Activated CD4-positive, alpha-beta T cell treated with anti-CD3 and anti-CD28 coated beads, Interleukin-2, amount 50 U/mL, for 24 hours (primary cell): ENCODE data around the gene TERF2IP.

Experiments
- DNase-seq, 2 donors: peaks; one replicate each; pipeline ENCODE4 v3.0.0-alpha.2; 2020; ENCODE audit warnings: low read depth in 1 of 2, low spot score in 1 of 2

TERF2IP gene

DNA sequence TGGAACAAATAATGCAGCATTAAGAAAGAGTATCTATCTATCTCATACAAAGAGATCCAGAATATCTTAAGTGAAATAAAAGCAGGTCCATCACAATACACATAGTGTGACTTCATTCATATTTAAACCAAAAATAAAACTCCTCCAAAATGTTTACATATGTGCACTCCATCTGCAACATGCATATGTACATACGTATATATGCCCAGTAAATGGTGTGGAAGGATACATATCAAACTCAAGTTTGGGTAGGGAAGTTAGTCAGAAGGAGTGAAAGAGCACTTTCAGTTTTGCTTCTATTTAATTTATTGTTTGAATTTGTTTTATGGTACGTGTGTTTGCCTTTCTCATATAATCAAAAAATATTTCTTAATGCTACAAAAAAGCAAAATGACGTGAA, 12.5 kb upstream of the TERF2IP start:
- no peak for DNase-seq

DNA sequence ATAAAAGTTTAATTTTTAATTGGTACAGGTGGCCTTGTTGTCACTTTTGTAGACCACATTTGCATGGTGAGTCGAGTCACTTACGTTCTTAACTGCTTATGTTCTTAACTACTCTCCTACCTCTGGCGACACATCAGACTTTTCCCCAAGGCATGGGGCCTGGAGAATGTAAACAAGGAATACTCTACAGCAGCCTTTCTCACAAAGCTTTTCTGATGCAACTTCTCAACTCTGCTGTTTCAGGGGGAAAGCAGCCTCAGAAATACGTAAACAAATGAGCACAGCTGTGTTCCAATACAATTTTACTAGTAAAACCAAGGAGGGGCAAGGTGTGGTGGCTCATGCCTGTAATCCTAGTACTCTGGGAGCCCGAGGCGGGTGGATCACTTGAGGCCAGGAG, 7.0 kb upstream of the TERF2IP start:
- DNase-seq: no peak

DNA sequence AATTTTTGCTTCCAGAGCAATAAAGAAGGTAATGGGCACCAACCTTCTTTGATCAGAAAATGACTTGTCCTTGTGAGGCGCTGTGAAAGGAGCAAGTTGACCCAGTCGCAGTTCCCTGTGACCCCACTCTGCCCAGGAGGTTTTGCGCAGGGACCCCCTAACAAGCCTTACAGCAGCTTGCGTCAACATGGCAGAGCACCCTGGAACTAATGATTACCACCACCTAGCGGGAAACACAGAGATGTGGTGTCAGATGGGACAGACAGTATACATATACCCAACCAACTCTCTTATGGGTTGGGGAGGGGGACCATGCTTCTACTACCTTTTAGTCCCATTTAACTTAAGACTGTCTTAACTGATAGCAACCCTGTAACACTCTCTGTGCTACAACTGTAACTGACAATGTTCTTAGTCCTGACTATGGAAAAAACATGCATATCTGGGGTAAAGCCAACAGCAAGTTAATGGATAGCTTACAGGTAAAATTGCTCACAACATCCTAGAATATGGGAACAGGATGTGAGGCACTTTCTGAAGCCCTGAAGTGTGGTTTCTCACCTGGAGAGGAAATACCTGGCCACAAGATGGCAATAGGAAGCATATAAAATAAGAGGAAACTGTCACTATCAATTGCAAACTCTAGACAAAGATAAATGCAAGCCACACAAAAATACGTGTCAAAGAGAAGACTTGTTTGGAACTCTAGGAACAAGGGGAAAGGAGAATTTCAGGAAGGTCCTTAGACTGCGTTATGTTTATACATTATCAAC, 3.1 kb upstream of the TERF2IP start:
- no peak for DNase-seq

DNA sequence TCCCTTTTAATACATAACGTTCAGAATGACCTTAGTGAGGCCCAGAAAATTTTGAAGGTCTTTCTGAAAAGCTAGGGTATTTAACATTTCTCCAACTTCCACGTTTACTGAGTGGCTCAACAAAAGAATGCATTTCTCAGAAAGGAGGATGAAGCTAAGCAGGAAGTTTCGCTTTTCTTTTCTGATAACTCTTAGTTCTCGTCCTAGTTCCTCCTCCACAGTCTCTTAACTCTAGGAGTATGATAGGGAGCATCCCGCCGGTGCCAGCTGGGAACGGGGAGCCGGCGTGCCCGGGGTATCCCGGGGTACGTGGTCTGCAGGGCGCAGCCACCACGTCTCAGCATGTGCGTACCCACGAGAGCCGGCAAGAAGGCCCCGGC, 471 bp upstream of the TERF2IP start:
- DNase-seq: no peak

DNA sequence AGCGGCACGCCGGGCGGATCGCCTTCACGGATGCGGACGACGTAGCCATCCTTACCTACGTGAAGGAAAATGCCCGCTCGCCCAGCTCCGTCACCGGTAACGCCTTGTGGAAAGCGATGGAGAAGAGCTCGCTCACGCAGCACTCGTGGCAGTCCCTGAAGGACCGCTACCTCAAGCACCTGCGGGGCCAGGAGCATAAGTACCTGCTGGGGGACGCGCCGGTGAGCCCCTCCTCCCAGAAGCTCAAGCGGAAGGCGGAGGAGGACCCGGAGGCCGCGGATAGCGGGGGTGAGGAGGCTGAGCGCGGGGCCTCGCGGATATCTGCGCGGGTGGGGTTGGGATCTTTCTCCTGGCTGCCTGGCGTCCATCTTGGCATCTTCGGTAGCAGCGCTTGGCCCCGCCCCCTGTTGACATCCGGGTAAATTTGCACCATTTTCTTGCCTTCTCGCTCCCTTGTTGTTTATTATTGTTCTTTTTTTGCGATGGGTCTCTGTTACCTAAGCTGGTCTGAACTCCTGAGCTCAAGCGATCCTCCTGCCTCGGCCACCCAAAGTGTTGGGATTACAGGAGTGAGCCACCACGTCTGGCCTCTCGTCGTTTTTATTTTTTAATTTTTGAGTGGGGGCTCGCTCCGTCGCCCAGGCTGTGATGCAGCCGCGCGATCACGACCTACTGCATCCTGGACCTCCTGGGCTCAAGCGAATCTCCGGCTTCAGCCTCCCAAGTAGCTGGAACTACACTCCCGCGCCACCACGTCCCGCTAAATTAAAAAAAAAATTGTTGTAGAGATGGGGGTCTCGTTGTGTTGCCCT, 898 bp downstream of the TERF2IP start:
- DNase-seq: peak; percentile 69 to 76

DNA sequence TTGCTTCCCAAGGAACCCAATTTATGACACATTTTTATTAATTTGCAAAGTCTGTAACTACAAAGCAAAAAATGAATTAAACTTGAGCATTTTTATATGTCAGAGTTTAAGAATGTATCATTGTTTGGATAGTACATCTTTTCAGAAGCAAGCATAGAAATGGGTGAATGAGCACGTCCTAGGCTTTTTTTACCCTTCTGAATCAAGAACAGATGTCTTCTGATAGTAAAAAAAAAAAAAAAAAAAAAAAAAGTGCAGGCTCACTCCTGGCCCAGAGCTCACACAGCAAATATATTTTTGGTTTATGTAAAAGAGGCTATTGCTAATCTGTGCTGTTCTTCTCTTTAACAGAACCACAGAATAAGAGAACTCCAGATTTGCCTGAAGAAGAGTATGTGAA, 6.3 kb downstream of the TERF2IP start:
- no peak for DNase-seq

DNA sequence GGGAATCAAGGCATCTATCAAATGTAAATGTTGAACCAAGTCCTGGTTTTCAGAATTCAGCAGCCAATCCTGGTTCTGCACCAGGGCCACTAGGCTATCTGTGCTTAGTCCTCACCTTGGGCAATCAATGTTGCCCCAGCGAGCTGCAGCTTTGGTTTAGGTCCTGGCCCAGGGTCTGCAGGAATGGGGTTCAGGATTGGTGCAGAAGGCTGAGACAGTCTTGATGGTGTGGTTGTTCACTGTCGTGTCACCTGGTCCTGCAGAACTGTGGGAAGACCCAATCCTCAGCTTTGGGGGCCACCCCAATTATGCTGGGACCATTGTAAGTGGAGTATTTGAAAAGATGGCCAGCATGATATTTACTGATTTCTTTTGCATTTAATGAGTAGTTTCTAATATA, 10.6 kb downstream of the TERF2IP start:
- no peak for DNase-seq

DNA sequence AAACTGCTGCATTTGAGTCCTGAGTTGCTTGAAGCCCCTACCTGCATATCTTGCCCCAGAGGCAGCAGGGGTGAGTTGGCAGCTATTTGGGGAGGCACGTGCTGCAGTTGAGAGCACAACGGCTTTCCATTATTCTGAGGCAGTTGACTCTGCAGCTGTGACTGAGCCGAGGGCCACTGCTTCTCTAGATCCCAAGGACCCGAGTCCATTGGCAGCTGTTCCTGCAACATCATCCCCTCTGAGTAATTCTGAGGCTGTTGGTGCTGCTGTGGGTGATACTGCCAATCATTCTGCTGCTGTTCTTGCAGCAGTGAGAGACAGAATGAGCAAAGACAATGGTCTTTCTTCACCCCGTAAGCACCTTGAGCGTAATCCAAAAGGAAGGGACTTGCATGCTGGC, 12.7 kb downstream of the TERF2IP start:
- DNase-seq: no peak

DNA sequence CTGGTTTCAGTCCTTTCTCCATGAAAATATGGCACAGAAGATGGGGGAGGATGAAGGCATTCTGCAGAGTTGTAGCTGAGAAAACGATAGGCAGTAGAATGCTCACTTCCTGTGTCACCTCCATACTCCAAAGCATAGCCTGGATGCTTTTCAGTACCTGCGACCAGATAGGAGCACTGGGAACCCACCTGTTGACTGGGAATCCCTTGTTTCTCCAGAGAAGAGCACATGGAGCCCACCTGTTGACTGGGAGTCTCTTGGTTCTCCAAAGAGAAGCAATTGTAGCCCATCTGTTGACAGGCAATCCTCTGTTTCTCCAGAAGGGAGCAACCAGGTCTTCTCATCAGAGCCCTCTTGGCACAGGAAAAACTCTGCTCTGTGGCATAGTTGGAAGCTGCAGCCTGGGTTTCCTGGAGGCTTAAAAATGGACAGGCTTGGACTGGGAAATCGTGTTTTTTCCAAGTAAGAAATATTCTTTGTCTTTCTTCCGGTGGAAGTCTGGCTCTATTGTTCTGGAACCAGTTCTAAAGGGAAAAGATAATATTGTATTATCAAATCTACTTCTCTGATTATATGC, 13.2 kb downstream of the TERF2IP start:
- no peak for DNase-seq

DNA sequence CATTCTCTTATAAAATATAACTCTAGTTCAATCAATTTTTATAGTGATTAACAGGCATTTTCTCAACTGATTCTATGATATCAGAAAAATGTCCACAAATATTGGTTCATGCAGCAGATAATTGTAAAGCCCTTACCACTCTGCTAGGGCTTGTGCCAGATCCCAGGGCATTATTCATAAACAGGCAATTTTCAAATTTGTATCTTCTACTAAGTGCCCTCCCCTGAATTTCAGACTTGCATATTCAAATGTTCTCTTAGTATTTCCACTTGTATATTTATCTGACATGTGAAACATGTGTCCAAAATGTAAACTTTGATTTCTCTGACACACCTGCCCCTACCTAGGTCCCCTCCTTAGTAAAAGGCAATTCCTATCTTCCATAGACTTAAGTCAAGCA, 19.9 kb downstream of the TERF2IP start:
- DNase-seq: no peak

DNA sequence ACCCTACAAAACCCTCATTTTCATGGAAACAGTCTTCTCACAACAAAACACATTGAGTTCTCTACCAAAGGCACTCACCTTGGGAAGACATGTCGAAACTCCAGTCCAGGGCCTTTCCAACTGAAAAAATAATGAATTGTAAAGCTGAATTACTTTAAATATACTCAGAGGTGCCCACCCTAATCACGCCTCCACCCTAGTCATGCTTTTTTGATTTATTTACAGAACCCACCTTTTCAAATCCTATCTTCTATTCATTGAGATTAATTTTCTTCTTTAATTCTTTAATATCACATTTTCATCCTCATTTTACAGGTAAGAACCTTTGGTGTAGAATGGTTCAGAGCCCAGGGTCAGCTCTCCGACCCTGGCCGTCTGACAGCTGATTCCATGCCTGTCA, 29.3 kb downstream of the TERF2IP start, which contains the start of gene CPHXL2:
Gene CPHXL2, minus strand, starts transcription at position 101 of the 400 bp plus-strand sequence. Its CDS starts 10 bp downstream, at position 91.
- DNase-seq: no peak

DNA sequence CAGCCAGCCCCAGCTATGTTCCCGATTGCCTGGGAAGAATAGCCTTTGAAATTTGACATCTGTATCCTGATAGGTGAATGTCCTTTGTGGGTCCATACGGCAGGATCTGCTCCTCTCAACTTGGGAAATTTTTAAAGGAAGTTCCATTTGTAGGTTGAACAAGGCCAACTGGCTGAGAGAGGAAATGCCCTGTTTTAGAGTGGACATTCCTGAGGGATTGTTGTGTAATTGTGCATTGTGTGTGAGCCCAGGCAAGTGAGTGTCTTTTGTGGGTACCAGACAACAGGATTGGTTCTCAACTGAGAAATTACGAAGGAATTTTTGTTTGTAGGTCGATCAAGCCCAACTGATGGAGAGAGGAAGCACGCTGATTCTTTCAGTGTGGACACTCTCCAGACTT, 31.8 kb downstream of the TERF2IP start:
- DNase-seq: no peak

DNA sequence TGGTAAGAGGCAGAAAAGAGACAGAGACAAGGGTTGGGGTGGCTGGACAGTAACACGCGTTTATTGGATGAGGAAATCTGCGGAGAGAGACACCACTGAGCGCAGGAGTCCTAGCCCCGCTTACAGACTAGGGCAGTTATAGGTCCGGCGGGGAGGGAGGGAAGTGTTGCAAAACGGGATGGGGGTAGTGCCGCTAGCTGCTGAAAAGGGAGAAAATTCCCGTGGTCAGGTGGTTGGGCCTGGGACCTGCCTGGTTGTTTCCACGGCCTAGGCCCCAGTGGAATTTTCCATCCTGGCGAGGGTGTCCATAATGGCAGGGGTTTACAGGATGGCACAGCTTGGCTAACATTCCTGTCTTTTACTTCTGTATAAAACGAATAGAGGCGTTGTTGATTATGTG, 34.7 kb downstream of the TERF2IP start:
- DNase-seq: no peak

DNA sequence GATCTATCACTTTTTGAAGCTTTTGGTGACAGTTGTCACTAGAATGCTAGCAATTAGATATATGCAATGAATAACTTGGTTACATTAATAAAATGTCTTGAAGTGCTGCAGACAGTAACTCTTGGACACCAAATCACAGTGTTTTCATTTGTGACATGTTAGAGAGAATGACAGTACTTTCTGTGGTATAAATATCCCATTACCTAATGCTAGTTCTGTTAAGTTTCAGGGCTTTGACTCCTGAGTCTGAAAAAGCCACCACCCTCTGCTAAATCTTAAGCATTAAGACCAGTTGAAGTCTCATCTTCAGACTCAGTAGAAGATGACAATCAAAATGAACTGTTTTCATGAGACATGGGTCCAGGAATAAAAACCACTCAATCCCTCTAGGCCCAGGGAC, 39.8 kb downstream of the TERF2IP start:
- no peak for DNase-seq

DNA sequence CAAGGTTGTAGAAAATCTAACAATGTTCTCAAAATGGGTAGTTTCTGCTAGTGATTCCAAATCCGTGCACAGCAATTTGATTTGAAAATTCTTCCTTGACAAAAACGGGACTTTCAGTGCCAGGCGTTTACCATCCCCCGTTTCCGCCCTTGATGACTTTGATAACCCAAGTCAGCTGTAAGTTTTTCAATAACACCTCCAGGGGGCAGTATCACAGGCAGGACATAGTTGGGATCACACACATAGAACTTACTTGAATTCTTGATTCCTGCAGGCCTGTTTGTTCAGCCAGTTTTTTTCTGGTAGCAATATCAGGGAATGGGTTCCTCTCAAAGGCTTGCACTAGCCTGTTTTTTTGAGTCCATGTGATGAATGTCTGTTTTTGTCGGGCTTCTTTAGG, 48.1 kb downstream of the TERF2IP start:
- DNase-seq: no peak

DNA sequence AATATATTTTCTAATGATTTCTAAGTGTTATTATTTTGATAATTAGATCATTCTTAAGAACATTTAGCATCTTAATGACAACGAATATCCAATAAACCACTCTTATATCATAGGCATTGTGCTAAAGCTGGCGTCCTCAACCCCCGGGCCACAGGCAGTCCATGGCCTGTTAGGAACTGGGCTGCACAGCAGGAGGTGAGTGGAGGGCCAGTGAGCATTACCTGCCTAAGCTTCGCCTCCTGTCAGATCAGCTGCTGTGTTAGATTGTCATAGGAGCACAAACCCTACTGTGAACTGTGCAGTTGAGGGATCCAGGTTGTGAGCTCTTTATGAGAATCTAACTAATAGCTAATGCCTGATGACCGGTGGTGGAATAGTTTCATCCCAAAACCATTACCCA, 50.0 kb downstream of the TERF2IP start:
- DNase-seq: no peak

DNA sequence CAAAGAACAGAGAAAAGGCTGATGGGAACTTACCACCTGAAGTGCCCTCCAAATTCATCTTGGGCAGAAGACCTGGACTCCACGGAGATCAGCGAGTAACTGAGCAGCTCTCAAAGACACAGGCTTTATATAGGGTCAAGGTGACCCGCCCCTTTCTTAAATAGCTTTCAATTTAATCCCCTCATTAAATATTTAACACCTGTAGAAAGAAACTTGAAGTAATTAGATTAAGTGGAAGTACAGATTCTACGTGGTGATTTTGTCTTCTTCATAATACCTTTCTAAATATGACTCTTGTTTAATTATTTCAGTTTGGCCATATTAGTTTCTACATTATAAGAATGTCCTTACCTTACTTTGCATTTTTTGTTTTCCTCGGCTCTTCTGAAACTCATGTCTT, 53.8 kb downstream of the TERF2IP start, which contains the start of gene DUXB:
Gene DUXB, minus strand, starts transcription at position 101 of the 400 bp plus-strand sequence. Its CDS starts 43 bp downstream, at position 58.
- no peak for DNase-seq

DNA sequence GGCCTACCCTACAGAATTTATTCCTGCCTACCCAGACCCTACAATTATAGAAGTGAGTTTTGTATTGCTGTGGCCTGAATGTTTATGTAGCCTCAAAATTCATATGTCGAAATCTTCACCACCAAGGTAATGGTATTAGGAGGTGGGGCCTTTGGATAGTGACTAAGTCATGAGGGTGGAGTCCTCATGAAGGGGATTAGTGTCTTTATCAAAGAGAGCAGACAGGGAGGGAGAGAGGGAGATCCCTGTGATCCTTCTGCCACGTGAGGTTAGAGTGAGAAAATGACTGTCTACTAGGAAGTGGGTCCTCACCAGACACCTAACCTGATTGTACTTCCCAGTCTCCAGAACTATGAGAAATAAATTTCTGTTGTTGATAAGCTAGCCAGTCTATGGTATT, 54.7 kb downstream of the TERF2IP start:
- DNase-seq: no peak

DNA sequence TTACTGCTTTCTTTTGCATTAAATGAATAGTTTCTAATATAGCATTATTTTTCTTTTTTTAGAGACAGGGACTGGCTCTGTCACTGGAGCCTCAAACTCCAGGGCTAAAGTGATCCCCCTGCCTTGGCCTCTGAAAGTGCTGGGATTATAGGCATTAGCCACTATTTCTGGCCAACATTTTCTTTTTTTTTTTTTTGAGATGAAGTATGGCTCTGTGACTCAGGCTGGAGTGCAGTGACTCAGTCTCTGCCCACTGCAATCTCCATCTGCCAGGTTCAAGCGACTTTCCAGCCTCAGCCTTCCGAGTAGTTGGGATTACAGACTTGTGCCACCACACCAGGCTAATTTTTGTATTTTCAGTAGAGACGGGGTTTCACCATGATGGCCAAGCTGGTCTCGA, 55.7 kb downstream of the TERF2IP start:
- DNase-seq: no peak
